Activated naive CD4-positive, alpha-beta T cell treated with anti-CD3 and anti-CD28 coated beads, Interleukin-2, amount 50 U/mL, for 72 hours (primary cell): ENCODE data around the gene GTF3C5. TPM values are rescaled to one million over a fixed set of nuclear protein-coding genes. Genes with fewer than 3 reads are reported as not detected.
"Not testable (repeated sequence)": the region's sequence is repeated elsewhere in the genome, so short reads cannot be mapped to it uniquely, and the experiment has no call there.

Source experiments
- ATAC-seq, 2 donors: fragments of 150-1000 bp; cut with Tn5 transposase; 2 replicates each; pipeline ENCODE4 v1.10.0; 2021; ENCODE audit warnings: mild to moderate bottlenecking in 2 of 2, moderate library complexity in 2 of 2
- DNase-seq, 2 donors: peaks; one replicate each; pipeline ENCODE4 v3.0.0; 2021 to 2022; ENCODE audit warnings: low spot score in 2 of 2
- H3K27ac Mint-ChIP-seq, 2 donors: one replicate each; pipeline ENCODE4 v1.8.0; 2022; ENCODE audit warnings: mild to moderate bottlenecking in 2 of 2, mixed read lengths in 2 of 2
- H3K36me3 Mint-ChIP-seq, 2 donors: one replicate each; pipeline ENCODE4 v1.8.0; 2022; ENCODE audit warnings: mixed read lengths in 2 of 2
- H3K9me3 Mint-ChIP-seq, 2 donors: one replicate each; pipeline ENCODE4 v1.8.0; 2022; ENCODE audit warnings: mixed read lengths in 2 of 2
- total RNA-seq, 2 donors: library from RNA; stranded (reverse); gene quantifications; one replicate each; pipeline ENCODE4 v1.2.3, GENCODE V29; 2022

The GTF3C5 gene, protein sequence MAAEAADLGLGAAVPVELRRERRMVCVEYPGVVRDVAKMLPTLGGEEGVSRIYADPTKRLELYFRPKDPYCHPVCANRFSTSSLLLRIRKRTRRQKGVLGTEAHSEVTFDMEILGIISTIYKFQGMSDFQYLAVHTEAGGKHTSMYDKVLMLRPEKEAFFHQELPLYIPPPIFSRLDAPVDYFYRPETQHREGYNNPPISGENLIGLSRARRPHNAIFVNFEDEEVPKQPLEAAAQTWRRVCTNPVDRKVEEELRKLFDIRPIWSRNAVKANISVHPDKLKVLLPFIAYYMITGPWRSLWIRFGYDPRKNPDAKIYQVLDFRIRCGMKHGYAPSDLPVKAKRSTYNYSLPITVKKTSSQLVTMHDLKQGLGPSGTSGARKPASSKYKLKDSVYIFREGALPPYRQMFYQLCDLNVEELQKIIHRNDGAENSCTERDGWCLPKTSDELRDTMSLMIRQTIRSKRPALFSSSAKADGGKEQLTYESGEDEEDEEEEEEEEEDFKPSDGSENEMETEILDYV
- 100 to 1,000 TPM; 104 to 194 TPM for total RNA-seq

- Mint-ChIP-seq H3K27ac (peak within 1 kb of the TSS; percentile 92 to 100), H3K36me3 (peaks cover 21 to 30% of the 10 kb centered on the region in 2 donors), H3K9me3 (peaks cover 0 to 4% of the 10 kb centered on the region in 2 donors)
- peak; percentile 97 to 98 for ATAC-seq
- DNase-seq = peak; percentile 87 to 93
Measured at GRCh38 chr9:133030317-133031129, at the start of gene GTF3C5. GTF3C5 (plus strand) TSS chr9:133030997; CDS start chr9:133031012, 15 bp downstream.

- Mint-ChIP-seq H3K9me3 (no peaks in the 10 kb centered on the region), H3K36me3 (no peaks in the 10 kb centered on the region), H3K27ac (no peak overlapping the region)
- DNase-seq = no peak
- ATAC-seq = no peak
Measured at GRCh38 chr9:132982458-132982857, 48.3 kb upstream of the GTF3C5 start.

GRCh38 chr9:132983491-132984201 lies 47.2 kb upstream of the GTF3C5 start:
- ATAC-seq (no peak), DNase-seq (no peak)
- H3K9me3 Mint-ChIP-seq = no peaks in the 10 kb centered on the region
- no peaks in the 10 kb centered on the region for H3K36me3 Mint-ChIP-seq
- no peak overlapping the region for H3K27ac Mint-ChIP-seq

DNA sequence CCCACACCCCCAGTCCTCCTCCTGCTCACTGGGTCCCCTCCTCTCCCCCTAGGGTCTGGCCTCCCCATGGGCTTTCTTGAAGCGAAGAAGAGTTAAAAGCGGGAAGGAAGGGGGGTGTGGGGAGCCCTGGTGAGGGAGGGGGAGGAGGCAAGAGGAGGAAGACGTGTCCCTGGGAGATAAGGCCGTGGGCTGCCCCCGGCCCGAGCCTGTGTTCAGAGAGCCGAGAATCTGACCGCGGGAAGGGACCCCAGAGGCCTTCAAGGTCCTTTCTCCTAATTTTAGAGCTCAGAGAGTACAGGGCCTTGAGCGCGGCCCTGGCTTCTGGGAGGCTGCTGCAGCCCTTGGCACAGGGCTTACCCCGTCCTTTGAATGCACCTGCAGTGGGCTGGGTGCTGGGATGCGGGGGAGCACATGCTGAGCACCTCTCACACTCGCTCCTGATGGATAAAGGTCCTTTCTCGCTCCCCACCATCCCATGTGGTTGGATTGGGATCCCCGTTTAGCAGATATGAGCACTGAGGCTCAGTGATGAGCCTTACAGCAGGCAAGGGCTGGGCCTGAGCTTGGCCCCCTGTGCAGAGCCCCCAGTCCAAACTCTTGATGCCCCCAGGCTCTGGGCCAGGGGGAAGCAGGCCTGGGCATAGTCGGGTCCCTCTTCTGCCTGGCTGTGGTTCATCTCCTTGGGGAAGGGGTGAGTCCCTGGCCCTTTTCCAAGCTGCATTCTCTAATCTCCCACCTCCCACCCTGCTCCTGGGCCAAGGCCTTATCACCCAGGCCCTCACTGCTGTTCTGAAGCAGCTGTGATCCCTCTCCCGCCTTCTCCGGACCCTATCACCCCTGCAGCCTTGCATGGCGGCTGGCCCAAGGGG lies 46.4 kb upstream of the GTF3C5 start:
- Mint-ChIP-seq H3K36me3 (no peaks in the 10 kb centered on the region), H3K27ac (no peak overlapping the region), H3K9me3 (no peaks in the 10 kb centered on the region)
- ATAC-seq = no peak
- no peak for DNase-seq

DNA sequence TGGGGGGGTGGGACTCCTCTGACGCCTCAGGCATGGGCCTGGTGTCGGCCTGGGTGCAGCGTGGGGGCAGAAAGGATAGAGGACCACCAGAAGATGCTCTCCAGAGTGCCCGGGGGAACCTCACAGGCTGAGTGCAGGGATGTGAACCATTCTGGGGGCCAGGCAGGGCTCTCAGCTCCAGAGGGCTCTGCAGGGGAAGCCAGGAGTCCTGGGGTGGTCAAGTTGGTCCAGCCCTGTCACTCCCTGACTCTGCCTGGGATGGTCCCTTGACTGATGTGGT lies 45.8 kb upstream of the GTF3C5 start:
- DNase-seq (no peak), ATAC-seq (no peak)
- Mint-ChIP-seq H3K9me3 (peaks cover 0 to under 1% of the 10 kb centered on the region in 2 donors), H3K36me3 (no peaks in the 10 kb centered on the region), H3K27ac (no peak overlapping the region)

DNA sequence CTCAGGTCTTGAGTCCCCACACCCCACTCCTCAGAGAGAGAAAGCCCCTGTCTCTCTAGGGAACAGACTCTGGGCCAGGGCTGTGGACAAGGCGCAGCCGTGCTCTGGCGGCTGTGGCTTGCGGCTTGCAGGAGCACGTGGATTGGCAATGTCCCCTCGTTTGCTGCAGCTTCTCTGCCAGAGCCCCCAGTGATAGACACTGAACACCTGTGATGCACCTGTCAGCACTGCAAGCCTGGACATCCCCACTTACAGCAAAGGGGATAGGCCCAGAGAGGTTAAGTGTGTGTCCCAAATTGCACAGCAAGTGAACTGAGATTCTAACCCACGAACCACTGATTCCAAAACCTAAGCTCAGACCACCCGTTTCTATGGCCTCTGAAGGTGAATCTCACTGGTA lies 45.3 kb upstream of the GTF3C5 start:
- Mint-ChIP-seq H3K27ac (no peak overlapping the region), H3K9me3 (peaks cover 0 to 5% of the 10 kb centered on the region in 2 donors), H3K36me3 (no peaks in the 10 kb centered on the region)
- DNase-seq (no peak), ATAC-seq (no peak)

GRCh38 chr9:132986114-132986513 lies 44.7 kb upstream of the GTF3C5 start:
- no peaks in the 10 kb centered on the region for H3K36me3 Mint-ChIP-seq
- no peak for ATAC-seq
- H3K9me3 Mint-ChIP-seq = peaks cover 0 to 6% of the 10 kb centered on the region in 2 donors
- H3K27ac Mint-ChIP-seq = no peak overlapping the region
- DNase-seq = no peak

GRCh38 chr9:132986640-132987620 lies 43.9 kb upstream of the GTF3C5 start:
- H3K36me3 Mint-ChIP-seq = no peaks in the 10 kb centered on the region
- DNase-seq (no peak), ATAC-seq (no peak)
- H3K9me3 Mint-ChIP-seq = peaks cover 0 to 6% of the 10 kb centered on the region in 2 donors
- no peak overlapping the region for H3K27ac Mint-ChIP-seq

- DNase-seq (no peak), ATAC-seq (no peak)
- no peaks in the 10 kb centered on the region for H3K36me3 Mint-ChIP-seq
- no peak overlapping the region for H3K27ac Mint-ChIP-seq
- peaks cover 0 to 6% of the 10 kb centered on the region in 2 donors for H3K9me3 Mint-ChIP-seq
Measured at GRCh38 chr9:132988244-132989013, 42.4 kb upstream of the GTF3C5 start.

- H3K36me3 Mint-ChIP-seq = no peaks in the 10 kb centered on the region
Measured at GRCh38 chr9:132989014-132989310, 41.8 kb upstream of the GTF3C5 start.

DNA sequence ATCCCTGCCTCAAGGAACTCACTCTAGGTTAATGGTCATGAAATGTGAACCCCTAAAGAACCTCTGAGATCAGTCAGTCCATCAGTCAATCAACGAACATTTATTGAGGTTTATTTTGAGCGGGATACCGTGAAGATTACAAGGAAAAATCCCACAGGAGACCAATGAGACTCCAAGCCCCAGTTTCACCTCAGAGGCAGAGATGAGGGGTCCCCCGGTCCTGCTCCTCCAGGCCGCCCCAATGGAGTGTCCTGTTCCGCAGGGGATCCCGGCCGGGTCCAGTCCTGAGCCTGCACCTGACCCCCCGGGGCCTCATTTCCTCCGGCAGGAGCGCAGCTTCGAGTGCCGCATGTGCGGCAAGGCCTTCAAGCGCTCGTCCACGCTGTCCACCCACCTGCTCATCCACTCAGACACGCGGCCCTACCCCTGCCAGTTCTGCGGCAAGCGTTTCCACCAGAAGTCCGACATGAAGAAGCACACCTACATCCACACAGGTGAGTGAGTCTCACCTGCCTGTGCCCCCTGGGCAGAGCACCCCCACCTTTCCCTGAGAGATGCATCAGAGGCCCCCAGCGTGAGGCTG lies 41.3 kb upstream of the GTF3C5 start:
- no peaks in the 10 kb centered on the region for H3K36me3 Mint-ChIP-seq
- peak in 1 of 2 donors; percentile 18 for ATAC-seq
- H3K9me3 Mint-ChIP-seq = peaks cover 0 to 6% of the 10 kb centered on the region in 2 donors
- no peak for DNase-seq
- H3K27ac Mint-ChIP-seq = no peak overlapping the region

More at GRCh38 chr9:132989014-132989310, 41.8 kb upstream of the GTF3C5 start:
- Mint-ChIP-seq H3K27ac (no peak overlapping the region), H3K9me3 (peaks cover 0 to 6% of the 10 kb centered on the region in 2 donors)
- DNase-seq (no peak), ATAC-seq (no peak)

DNA sequence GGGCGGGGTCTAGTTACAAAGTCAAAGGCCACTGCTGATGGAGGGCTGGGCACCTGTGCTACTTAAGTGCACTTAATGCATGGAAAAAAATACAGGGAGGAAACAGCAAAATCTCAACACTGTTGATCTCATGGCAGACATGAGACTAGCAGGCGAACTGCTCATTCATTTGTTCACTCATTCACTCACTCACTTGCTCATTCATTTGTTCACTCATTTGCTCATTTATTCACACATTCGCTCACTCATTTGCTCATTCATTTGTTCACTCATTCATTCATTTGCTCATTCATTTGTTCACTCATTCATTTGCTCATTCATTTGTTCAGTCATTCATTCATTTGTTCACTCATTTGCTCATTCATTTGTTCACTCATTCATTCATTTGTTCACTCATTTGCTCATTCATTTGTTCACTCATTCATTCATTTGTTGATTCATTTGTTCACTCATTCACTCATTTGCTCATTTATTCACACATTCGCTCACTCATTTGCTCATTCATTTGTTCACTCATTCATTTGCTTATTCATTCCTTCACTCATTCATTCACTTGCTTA lies 40.7 kb upstream of the GTF3C5 start:
- DNase-seq, H3K27ac Mint-ChIP-seq, H3K36me3 Mint-ChIP-seq, H3K9me3 Mint-ChIP-seq: not testable (repeated sequence)
- ATAC-seq = peak in 1 of 2 donors; percentile 15

DNA sequence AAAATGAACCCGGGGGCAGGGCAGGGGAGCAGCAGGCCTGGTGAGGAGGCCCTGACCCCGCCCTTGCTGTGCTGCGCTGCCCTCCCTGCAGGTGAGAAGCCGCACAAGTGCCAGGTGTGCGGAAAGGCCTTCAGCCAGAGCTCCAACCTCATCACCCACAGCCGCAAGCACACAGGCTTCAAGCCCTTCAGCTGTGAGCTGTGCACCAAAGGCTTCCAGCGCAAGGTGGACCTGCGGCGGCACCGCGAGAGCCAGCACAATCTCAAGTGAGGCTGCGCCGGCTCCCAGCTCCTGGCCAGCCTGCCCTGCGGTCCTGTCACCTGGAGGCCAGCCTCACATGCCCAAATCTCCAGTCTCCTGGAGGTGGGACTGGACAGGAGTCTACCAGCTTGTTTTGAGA lies 40.0 kb upstream of the GTF3C5 start:
- no peak for ATAC-seq
- no peak for DNase-seq
- H3K9me3 Mint-ChIP-seq = peaks cover 0 to 6% of the 10 kb centered on the region in 2 donors
- no peak overlapping the region for H3K27ac Mint-ChIP-seq
- H3K36me3 Mint-ChIP-seq = no peaks in the 10 kb centered on the region
